GM12874 (cell line): ENCODE data around the gene GNAO1.
A peak's percentile ranks its signal among the peaks of the same experiment; 100 is the strongest.

Experiments used
- CTCF ChIP-seq: IDR thresholded peaks from 2 replicates; pipeline ENCODE4 v1.5.1; 2011; ENCODE audit warnings: low read depth, mild to moderate bottlenecking, control low read depth, low read length, moderate library complexity; ENCODE audit not compliant: insufficient read depth

GNAO1 gene

DNA sequence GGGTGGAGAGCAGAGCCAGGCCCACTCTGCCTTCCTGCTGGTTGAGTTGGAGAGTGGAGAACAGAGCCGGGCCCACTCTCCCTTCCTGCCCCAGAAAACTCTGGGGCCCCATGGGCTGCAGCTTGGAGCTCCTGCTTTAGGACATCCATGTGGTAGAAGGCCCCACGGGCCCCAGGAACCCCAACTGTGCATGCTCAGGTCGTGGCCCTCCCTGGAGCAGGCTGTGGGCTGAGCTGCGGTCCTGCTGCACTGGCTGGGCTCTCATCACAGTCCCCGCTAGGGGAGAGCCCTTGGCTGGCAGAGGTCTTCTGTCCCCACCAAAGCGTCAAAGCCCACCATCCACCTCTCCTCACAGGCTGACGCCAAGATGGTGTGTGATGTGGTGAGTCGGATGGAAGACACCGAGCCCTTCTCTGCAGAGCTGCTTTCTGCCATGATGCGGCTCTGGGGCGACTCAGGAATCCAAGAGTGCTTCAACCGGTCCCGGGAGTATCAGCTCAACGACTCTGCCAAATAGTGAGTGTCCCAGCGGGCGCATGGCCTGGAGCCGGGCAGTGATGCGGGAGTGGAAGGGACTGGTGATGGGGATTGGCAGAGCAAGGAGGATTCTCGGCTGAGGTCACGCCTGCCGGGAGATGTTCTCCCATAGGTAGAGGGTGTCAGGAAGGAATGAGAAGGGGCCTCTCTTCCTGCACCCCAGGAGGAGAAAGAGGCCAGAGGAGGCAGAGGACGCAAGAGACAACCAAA lies 137.2 kb downstream of the GNAO1 start:
- TF ChIP-seq CTCF: no peak

- TF ChIP-seq CTCF: no peak
Measured at GRCh38 chr16:56329887-56330286, 138.6 kb downstream of the GNAO1 start.

DNA sequence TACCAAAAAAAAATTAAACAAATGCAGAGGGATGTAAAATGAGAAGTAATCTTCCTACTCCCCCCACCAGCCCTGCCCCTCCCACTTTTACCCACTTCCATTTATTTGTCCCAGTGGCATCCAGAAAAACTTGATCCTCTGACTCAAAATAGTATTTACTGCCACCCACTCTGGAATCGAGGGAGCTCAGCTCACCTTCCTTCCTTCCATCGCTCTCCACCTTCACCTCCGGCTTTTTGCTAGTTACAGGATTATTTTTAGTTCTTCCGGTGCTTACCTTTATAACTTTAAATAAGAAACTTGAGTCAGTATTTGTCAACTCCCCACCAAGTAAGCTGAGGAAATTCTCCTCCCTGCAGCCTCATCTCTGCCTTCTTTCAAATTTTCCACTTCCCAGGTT lies 139.2 kb downstream of the GNAO1 start:
- TF ChIP-seq CTCF: no peak

- no peak for TF ChIP-seq CTCF
Measured at GRCh38 chr16:56331399-56331798, 140.1 kb downstream of the GNAO1 start.

GRCh38 chr16:56331915-56332314 lies 140.6 kb downstream of the GNAO1 start:
- no peak for TF ChIP-seq CTCF

DNA sequence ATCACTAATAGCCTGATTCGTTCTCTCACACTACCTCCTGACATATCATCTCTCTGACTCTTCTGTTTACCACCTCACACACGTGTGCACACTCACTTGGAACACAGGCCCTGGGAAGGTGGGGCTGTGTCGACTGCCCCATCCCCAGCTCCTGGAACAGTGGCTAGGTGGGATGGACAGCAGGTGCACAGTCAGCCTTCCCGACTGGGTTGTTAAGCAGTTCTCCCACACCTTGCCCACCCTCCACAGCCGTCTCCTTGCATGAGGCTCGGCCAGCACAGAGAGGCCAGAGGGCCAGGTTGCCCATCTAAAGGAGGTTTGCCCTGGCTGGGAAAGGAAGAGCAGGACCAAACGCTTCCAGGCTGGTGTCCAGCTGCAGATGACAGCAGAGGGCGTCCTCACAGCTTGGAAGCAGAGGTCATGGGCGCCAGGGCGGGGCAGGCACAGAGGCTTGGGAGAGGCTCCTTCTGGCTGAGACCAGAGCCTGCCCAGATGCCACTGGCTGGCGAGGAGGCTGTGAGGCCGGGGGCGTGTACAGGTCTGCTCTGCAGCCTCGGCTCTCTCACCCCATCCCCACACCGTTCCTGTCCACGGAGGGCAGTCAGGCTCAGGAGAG lies 141.3 kb downstream of the GNAO1 start:
- TF ChIP-seq CTCF: 0 out of 2 replicates have a peak, but pooled peaks have one; percentile 1

GRCh38 chr16:56334761-56335160 lies 143.5 kb downstream of the GNAO1 start:
- no peak for TF ChIP-seq CTCF
